DMS53 treated with DMSO at 0.1 percent for 48 hours (cell line): ENCODE results near the gene UBL5.

Source experiments
- DNase-seq: peaks from one replicate; lab custom pipeline; 2025; ENCODE audit not compliant: unreplicated experiment; lab: John Stamatoyannopoulos, UW

The UBL5 gene

GRCh38 chr19:9878511-9879196 is 50.9 kb downstream of the UBL5 start:
- no peak for DNase-seq
